Measurements from ENCODE around the gene CASP1. TPM values are rescaled to one million over a fixed set of nuclear protein-coding genes. Genes with fewer than 3 reads are reported as not detected.

CASP1 gene
- total RNA-seq, 1 donor from 2014 or later = 1.9 TPM

DNA sequence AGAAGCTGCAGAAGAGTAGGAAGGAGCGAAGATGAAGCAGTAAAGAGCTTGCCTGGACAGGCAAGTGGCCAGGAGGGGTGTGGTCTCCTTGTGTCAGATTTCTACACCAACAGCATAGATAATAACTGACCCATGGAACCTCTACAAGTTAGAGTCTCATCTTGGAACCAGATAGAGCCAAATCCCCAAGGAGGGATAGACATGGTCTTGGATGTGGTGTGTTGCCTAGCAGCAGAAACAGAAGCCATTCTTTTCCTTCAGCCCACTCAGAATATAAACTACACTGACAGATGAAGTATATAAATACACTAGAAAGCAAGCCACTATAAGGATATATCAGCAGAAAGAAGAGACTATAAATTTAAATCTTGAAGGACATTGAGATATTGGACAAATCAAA is 14.5 kb upstream of the CASP1 start:
- H3K36me3 ChIP-seq (ENCODE audit: insufficient read depth, low read length) = no peaks in the 10 kb centered on the region
- no peaks in the 10 kb centered on the region for H4K20me1 ChIP-seq (ENCODE audit: insufficient read depth, low read length)
- Mint-ChIP-seq H3K4me1 (ENCODE audit: low read depth, unreplicated experiment) (peaks cover 20% of the 10 kb centered on the region), H3K9me3 (ENCODE audit: unreplicated experiment) (peaks cover 6% of the 10 kb centered on the region), H3K27ac (ENCODE audit: unreplicated experiment) (no peak overlapping the region), H3K27me3 (ENCODE audit: low read depth, unreplicated experiment) (no peaks in the 10 kb centered on the region), H3K36me3 (ENCODE audit: low read depth, unreplicated experiment) (no peaks in the 10 kb centered on the region), H3K4me3 (ENCODE audit: unreplicated experiment) (no peak overlapping the region)
- H3K9ac ChIP-seq (ENCODE audit: low read length) = no peak overlapping the region
- H3K4me3 ChIP-seq (ENCODE audit: insufficient read depth, low read depth, low read length) = no peak overlapping the region
- H3K4me1 ChIP-seq (ENCODE audit: insufficient read depth, low read length) = no peaks in the 10 kb centered on the region
- no peaks in the 10 kb centered on the region for H3K27me3 ChIP-seq (ENCODE audit: insufficient read depth, low read length)
- TF ChIP-seq, protein P1, sequence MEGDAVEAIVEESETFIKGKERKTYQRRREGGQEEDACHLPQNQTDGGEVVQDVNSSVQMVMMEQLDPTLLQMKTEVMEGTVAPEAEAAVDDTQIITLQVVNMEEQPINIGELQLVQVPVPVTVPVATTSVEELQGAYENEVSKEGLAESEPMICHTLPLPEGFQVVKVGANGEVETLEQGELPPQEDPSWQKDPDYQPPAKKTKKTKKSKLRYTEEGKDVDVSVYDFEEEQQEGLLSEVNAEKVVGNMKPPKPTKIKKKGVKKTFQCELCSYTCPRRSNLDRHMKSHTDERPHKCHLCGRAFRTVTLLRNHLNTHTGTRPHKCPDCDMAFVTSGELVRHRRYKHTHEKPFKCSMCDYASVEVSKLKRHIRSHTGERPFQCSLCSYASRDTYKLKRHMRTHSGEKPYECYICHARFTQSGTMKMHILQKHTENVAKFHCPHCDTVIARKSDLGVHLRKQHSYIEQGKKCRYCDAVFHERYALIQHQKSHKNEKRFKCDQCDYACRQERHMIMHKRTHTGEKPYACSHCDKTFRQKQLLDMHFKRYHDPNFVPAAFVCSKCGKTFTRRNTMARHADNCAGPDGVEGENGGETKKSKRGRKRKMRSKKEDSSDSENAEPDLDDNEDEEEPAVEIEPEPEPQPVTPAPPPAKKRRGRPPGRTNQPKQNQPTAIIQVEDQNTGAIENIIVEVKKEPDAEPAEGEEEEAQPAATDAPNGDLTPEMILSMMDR (IDR thresholded peaks at IDR 0.05; ENCODE audit: insufficient read depth, low read depth, low read length) = no peak
- no peak for TF ChIP-seq EZH2 (IDR thresholded peaks at IDR 0.05; ENCODE audit: insufficient read depth, low read length)
- H2AFZ ChIP-seq (ENCODE audit: low read depth, low read length) = no peak overlapping the region
- no peak overlapping the region for H3K4me2 ChIP-seq (ENCODE audit: low read length)
- FAIRE-seq (no peak), DNase-seq (ENCODE audit: low read depth) (no peak)
- no peak overlapping the region for H3K27ac ChIP-seq (ENCODE audit: low read depth, low read length)
- no peaks in the 10 kb centered on the region for H3K79me2 ChIP-seq (ENCODE audit: insufficient read depth, low read length)
- H3K9me3 ChIP-seq (ENCODE audit: insufficient read depth, low read depth, low read length) = no peaks in the 10 kb centered on the region

DNA sequence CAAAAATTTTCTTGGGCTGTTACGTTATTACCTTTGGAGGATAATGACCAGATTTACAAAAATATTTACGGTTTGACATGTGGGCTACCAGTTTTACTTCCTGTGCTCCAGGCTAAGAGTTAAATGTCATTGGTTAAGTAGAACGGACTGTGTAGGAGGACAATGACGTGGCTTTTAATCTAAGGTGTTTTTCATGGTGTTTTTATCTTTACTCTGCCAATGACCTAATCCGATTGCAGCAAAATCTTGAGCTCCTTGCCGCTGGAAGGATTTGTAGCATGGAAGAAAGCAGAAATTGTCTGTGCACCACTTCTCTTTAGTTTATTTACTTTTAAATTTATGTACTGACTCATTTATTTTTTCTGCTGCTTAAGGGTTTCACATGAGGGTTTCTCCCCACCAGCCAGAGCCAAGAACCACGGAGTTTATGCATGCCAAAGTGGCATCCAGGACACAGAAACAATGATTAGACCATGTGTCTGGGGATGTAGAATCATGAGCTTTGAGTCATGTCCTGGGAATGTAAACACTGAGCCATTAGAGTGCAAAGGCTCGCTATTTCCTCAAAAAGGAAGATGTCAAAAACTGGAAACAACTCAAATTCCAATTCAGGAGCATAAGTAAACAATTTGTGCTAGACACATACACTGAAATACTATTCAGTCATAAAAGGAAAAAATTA is 12.1 kb upstream of the CASP1 start:
- no peaks in the 10 kb centered on the region for H3K27me3 Mint-ChIP-seq (ENCODE audit: low read depth, unreplicated experiment)
- H3K9ac ChIP-seq (ENCODE audit: low read length) = no peak overlapping the region
- peak overlapping the region; percentile 82 for H3K27ac Mint-ChIP-seq (ENCODE audit: unreplicated experiment)
- no peaks in the 10 kb centered on the region for H3K4me1 ChIP-seq (ENCODE audit: insufficient read depth, low read length)
- peak; percentile 68 for FAIRE-seq
- no peak overlapping the region for H2AFZ ChIP-seq (ENCODE audit: low read depth, low read length)
- no peaks in the 10 kb centered on the region for H3K36me3 Mint-ChIP-seq (ENCODE audit: low read depth, unreplicated experiment)
- no peaks in the 10 kb centered on the region for H4K20me1 ChIP-seq (ENCODE audit: insufficient read depth, low read length)
- peaks cover 5% of the 10 kb centered on the region for H3K9me3 Mint-ChIP-seq (ENCODE audit: unreplicated experiment)
- H3K4me2 ChIP-seq (ENCODE audit: low read length) = peak overlapping the region; percentile 38
- peak overlapping the region; percentile 60 for H3K27ac ChIP-seq (ENCODE audit: low read depth, low read length)
- H3K4me3 Mint-ChIP-seq (ENCODE audit: unreplicated experiment) = no peak overlapping the region
- H3K9me3 ChIP-seq (ENCODE audit: insufficient read depth, low read depth, low read length) = no peaks in the 10 kb centered on the region
- no peak overlapping the region for H3K4me3 ChIP-seq (ENCODE audit: insufficient read depth, low read depth, low read length)
- peak; percentile 99 for DNase-seq (ENCODE audit: low read depth)
- no peaks in the 10 kb centered on the region for H3K79me2 ChIP-seq (ENCODE audit: insufficient read depth, low read length)
- H3K4me1 Mint-ChIP-seq (ENCODE audit: low read depth, unreplicated experiment) = peaks cover 20% of the 10 kb centered on the region
- TF ChIP-seq, protein P1 (IDR thresholded peaks at IDR 0.05; ENCODE audit: insufficient read depth, low read depth, low read length) = no peak
- TF ChIP-seq EZH2 (IDR thresholded peaks at IDR 0.05; ENCODE audit: insufficient read depth, low read length) = no peak
- H3K36me3 ChIP-seq (ENCODE audit: insufficient read depth, low read length) = no peaks in the 10 kb centered on the region
- H3K27me3 ChIP-seq (ENCODE audit: insufficient read depth, low read length) = no peaks in the 10 kb centered on the region

DNA sequence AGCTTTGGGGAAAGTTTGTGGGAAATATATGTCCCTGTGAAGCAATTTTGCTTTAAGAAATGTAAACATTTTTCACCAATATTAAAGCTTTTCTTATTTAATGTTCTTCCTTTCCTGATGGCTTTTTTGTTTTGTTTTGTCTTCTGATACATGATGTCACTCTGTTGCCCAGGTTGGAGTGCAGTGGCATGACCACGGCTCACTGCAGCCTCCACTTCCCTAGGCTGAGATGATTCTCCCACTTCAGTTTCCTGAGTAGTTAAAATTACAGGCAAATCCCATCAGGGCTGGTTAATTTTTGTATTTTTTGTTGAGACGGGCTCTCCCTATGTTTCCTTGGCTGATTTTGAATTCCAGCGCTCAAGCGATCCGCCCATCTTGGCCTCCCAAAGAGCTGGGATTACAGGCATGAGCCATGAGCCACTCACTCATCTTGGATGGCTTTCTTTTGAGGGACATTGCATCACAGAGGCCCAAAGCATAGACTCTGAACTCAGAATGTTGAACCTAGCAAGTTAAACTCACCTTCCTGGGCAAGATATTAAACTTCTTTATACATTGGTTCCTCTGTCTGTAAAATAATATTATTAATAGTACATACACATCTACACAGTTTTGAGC is 10.8 kb upstream of the CASP1 start:
- no peaks in the 10 kb centered on the region for H3K36me3 Mint-ChIP-seq (ENCODE audit: low read depth, unreplicated experiment)
- H3K27ac Mint-ChIP-seq (ENCODE audit: unreplicated experiment) = peak overlapping the region; percentile 64
- Histone ChIP-seq H4K20me1 (ENCODE audit: insufficient read depth, low read length) (no peaks in the 10 kb centered on the region), H3K4me2 (ENCODE audit: low read length) (no peak overlapping the region), H3K27ac (ENCODE audit: low read depth, low read length) (no peak overlapping the region), H2AFZ (ENCODE audit: low read depth, low read length) (no peak overlapping the region), H3K27me3 (ENCODE audit: insufficient read depth, low read length) (no peaks in the 10 kb centered on the region), H3K36me3 (ENCODE audit: insufficient read depth, low read length) (no peaks in the 10 kb centered on the region), H3K79me2 (ENCODE audit: insufficient read depth, low read length) (no peaks in the 10 kb centered on the region), H3K4me1 (ENCODE audit: insufficient read depth, low read length) (no peaks in the 10 kb centered on the region), H3K9me3 (ENCODE audit: insufficient read depth, low read depth, low read length) (no peaks in the 10 kb centered on the region), H3K4me3 (ENCODE audit: insufficient read depth, low read depth, low read length) (no peak overlapping the region), H3K9ac (ENCODE audit: low read length) (no peak overlapping the region)
- H3K4me3 Mint-ChIP-seq (ENCODE audit: unreplicated experiment) = no peak overlapping the region
- peaks cover 20% of the 10 kb centered on the region for H3K4me1 Mint-ChIP-seq (ENCODE audit: low read depth, unreplicated experiment)
- H3K9me3 Mint-ChIP-seq (ENCODE audit: unreplicated experiment) = peaks cover 2% of the 10 kb centered on the region
- DNase-seq (ENCODE audit: low read depth) (no peak), FAIRE-seq (no peak)
- H3K27me3 Mint-ChIP-seq (ENCODE audit: low read depth, unreplicated experiment) = no peaks in the 10 kb centered on the region
- TF ChIP-seq EZH2 (IDR thresholded peaks at IDR 0.05; ENCODE audit: insufficient read depth, low read length) = no peak
- TF ChIP-seq, protein P1 (IDR thresholded peaks at IDR 0.05; ENCODE audit: insufficient read depth, low read depth, low read length) = no peak
